Measurements from ENCODE around the gene NFATC1.

The NFATC1 gene

GRCh38 chr18:79521416-79522205 is 125.9 kb downstream of the NFATC1 start:
- TF ChIP-seq CTCF (IDR thresholded peaks at IDR 0.05; ENCODE audit: low read depth, low read length, missing control alignments), result no peak
- no peak for DNase-seq (ENCODE audit: low read depth)
- no peak overlapping the region for H3K4me3 ChIP-seq (ENCODE audit: low read depth, low read length)

GRCh38 chr18:79522451-79523205 is 126.9 kb downstream of the NFATC1 start:
- H3K4me3 ChIP-seq (ENCODE audit: low read depth, low read length), result no peak overlapping the region
- DNase-seq (ENCODE audit: low read depth), result no peak
- TF ChIP-seq CTCF (IDR thresholded peaks at IDR 0.05; ENCODE audit: low read depth, low read length, missing control alignments), result no peak

- no peak for TF ChIP-seq CTCF (IDR thresholded peaks at IDR 0.05; ENCODE audit: low read depth, low read length, missing control alignments)
- DNase-seq (ENCODE audit: low read depth), result peak; percentile 26
- no peak overlapping the region for H3K4me3 ChIP-seq (ENCODE audit: low read depth, low read length)
Measured at GRCh38 chr18:79523206-79523735, 127.5 kb downstream of the NFATC1 start.

GRCh38 chr18:79523736-79524180 is 128.0 kb downstream of the NFATC1 start:
- DNase-seq (ENCODE audit: low read depth), result peak; percentile 55
- no peak for TF ChIP-seq CTCF (IDR thresholded peaks at IDR 0.05; ENCODE audit: low read depth, low read length, missing control alignments)
- H3K4me3 ChIP-seq (ENCODE audit: low read depth, low read length), result no peak overlapping the region

GRCh38 chr18:79524181-79525078 is 128.7 kb downstream of the NFATC1 start:
- no peak for TF ChIP-seq CTCF (IDR thresholded peaks at IDR 0.05; ENCODE audit: low read depth, low read length, missing control alignments)
- DNase-seq (ENCODE audit: low read depth), result no peak
- H3K4me3 ChIP-seq (ENCODE audit: low read depth, low read length), result no peak overlapping the region
